GM12878 (cell line): ENCODE measurements around the gene ADD1.

Experiments used
- CTCF ChIP-seq, 3 experiments: IDR thresholded peaks in 2 of 3; conservative IDR thresholded peaks in 1 of 3; 2 replicates each; pipeline ENCODE4 v1.5.1; 2011; ENCODE audit warnings: low read depth in 3 of 3, low read length in 3 of 3, mild to moderate bottlenecking in 3 of 3, control low read depth in 2 of 3, moderate library complexity in 2 of 3, inconsistent platforms in 1 of 3, mixed read lengths in 1 of 3; ENCODE audit not compliant: control insufficient read depth in 2 of 3, insufficient read depth in 1 of 3; ENCODE audit errors: extremely low read depth in 1 of 3
- ZNF24 ChIP-seq: fragments of 450-650 bp; IDR thresholded peaks from 2 replicates; pipeline ENCODE4 v1.6.1; 2017; ENCODE audit warnings: antibody characterized with exemption, mild to moderate bottlenecking
- TF ChIP-seq, protein P1 (sequence below): fragments of 450-650 bp; conservative IDR thresholded peaks from 2 replicates; pipeline ENCODE4 v1.6.1; 2017; ENCODE audit warnings: mild to moderate bottlenecking, moderate library complexity

DNA sequence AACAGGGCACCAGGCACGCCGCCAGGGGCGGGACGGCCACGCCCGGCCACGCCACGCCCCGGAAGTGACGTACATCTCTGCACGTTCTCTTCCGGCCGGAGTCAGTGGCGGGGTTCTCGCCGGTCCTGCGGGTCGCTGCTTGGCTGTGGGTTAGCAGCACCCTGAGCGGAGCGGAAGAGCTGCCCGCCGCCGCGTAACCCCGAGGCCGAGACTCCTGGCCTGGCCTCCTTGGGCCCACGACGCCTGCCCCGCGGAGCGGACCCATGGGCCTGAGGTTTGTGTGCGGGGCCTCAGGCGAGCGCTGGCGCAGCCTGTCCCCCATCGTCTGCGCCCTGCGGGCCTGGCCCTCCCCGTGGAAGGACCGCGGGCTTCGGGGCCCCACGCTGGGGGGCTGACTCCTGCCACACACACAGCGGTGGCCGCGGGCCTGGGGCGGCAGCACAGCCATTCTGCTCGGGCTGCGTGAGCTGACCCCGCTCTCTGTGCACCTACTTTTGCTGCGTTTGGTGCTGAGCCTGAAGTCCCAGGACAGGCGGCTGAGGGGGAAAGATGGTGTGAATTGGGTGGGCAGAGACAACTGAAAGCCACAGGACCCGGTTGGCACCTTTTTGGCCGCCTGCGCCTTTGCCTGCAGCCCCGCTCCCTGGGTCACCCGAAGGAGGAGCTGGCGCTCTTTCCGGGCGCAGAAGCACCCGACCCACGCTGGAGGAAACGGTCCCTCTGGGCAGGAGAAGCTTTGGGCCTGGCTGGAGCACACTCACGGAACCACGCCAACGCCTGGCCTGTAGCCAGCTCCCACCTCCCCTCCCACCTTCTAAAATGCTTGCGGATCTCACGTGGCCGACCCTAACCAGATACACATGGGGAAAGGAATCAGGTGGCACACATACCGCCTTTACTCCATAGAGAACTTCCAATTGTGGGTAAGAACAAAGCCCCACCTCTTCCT, 91.4 kb downstream of the ADD1 start:
- TF ChIP-seq CTCF (IDR thresholded peaks at IDR 0.05 in 2 of 3, conservative IDR thresholded peaks at IDR 0.05 in 1 of 3; ENCODE audit: control insufficient read depth in 2 of 3, extremely low read depth in 1 of 3, insufficient read depth in 1 of 3, low read depth in 3 of 3, low read length in 3 of 3) (0 out of 6 replicates have a peak, but pooled peaks of 1 of the 3 experiments have one; percentile 12), ZNF24 (no peak)
- TF ChIP-seq, protein P1, sequence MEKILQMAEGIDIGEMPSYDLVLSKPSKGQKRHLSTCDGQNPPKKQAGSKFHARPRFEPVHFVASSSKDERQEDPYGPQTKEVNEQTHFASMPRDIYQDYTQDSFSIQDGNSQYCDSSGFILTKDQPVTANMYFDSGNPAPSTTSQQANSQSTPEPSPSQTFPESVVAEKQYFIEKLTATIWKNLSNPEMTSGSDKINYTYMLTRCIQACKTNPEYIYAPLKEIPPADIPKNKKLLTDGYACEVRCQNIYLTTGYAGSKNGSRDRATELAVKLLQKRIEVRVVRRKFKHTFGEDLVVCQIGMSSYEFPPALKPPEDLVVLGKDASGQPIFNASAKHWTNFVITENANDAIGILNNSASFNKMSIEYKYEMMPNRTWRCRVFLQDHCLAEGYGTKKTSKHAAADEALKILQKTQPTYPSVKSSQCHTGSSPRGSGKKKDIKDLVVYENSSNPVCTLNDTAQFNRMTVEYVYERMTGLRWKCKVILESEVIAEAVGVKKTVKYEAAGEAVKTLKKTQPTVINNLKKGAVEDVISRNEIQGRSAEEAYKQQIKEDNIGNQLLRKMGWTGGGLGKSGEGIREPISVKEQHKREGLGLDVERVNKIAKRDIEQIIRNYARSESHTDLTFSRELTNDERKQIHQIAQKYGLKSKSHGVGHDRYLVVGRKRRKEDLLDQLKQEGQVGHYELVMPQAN, result peak; percentile 87
